ENCODE data around the gene IL4. TPM values are rescaled to one million over a fixed set of nuclear protein-coding genes. Genes with fewer than 3 reads are reported as not detected.

Gene IL4
- total and polyA plus RNA-seq, 2 experiments from 2014 or later: not detected

DNA sequence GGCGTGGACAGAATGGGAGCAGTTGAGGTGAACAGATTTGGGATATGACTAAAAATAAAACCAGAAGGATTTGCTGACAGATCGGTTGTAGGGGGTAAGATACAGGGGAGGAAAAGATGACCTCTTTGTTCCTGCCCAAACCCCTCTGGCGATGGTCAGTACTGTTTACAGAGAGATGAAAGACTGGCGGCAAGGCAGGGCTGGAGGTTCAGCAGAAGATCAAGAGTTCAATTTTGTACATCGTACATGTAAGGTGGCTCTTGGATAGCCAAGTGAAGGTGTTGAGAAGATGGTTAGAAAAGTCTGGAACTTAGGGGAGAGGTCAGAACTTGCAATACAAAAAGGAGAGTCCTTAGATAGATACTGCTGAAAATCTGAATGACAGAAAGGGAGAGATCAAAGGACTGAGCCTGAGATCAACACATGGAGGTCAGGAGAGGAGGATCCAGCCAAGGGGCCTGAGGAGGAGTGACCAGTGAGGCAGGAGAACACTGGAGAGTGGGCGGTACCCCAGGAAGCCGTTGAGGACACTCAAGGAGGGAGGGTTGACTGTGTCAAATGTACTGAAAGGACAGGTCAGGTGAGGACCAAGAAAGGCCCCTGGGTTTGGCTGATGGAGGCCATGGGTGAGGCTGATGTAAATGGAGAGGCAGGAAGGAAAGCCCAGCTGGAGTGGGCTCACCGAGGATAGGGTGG is 7.1 kb downstream of the IL4 start:
- no peaks in the 10 kb centered on the region for H3K36me3 Mint-ChIP-seq (ENCODE audit: low read depth)
- DNase-seq (ENCODE audit: low spot score) (no peak), ATAC-seq (no peak)
- Histone ChIP-seq H3K27ac (ENCODE audit: low read depth) (no peak overlapping the region), H3K4me1 (ENCODE audit: insufficient read depth) (no peaks in the 10 kb centered on the region), H2AFZ (no peak overlapping the region), H3K36me3 (ENCODE audit: insufficient read depth) (no peaks in the 10 kb centered on the region), H3K79me2 (replicated peaks; ENCODE audit: insufficient read depth) (no peaks in the 10 kb centered on the region), H3K9me2 (ENCODE audit: insufficient read depth) (no peaks in the 10 kb centered on the region), H3K4me2 (no peak overlapping the region), H3K4me3 (no peak overlapping the region), H3F3A (replicated peaks; ENCODE audit: low read depth) (no peaks in the 10 kb centered on the region), H4K20me1 (replicated peaks; ENCODE audit: insufficient read depth) (no peaks in the 10 kb centered on the region), H3K27me3 (ENCODE audit: insufficient read depth) (no peaks in the 10 kb centered on the region)
- peaks cover 6% of the 10 kb centered on the region for H3K4me1 Mint-ChIP-seq
- TF ChIP-seq ZNF331 (CRISPR knock-in tag; IDR thresholded peaks at IDR 0.05; ENCODE audit: low read depth): no peak
- TF ChIP-seq, protein P1, sequence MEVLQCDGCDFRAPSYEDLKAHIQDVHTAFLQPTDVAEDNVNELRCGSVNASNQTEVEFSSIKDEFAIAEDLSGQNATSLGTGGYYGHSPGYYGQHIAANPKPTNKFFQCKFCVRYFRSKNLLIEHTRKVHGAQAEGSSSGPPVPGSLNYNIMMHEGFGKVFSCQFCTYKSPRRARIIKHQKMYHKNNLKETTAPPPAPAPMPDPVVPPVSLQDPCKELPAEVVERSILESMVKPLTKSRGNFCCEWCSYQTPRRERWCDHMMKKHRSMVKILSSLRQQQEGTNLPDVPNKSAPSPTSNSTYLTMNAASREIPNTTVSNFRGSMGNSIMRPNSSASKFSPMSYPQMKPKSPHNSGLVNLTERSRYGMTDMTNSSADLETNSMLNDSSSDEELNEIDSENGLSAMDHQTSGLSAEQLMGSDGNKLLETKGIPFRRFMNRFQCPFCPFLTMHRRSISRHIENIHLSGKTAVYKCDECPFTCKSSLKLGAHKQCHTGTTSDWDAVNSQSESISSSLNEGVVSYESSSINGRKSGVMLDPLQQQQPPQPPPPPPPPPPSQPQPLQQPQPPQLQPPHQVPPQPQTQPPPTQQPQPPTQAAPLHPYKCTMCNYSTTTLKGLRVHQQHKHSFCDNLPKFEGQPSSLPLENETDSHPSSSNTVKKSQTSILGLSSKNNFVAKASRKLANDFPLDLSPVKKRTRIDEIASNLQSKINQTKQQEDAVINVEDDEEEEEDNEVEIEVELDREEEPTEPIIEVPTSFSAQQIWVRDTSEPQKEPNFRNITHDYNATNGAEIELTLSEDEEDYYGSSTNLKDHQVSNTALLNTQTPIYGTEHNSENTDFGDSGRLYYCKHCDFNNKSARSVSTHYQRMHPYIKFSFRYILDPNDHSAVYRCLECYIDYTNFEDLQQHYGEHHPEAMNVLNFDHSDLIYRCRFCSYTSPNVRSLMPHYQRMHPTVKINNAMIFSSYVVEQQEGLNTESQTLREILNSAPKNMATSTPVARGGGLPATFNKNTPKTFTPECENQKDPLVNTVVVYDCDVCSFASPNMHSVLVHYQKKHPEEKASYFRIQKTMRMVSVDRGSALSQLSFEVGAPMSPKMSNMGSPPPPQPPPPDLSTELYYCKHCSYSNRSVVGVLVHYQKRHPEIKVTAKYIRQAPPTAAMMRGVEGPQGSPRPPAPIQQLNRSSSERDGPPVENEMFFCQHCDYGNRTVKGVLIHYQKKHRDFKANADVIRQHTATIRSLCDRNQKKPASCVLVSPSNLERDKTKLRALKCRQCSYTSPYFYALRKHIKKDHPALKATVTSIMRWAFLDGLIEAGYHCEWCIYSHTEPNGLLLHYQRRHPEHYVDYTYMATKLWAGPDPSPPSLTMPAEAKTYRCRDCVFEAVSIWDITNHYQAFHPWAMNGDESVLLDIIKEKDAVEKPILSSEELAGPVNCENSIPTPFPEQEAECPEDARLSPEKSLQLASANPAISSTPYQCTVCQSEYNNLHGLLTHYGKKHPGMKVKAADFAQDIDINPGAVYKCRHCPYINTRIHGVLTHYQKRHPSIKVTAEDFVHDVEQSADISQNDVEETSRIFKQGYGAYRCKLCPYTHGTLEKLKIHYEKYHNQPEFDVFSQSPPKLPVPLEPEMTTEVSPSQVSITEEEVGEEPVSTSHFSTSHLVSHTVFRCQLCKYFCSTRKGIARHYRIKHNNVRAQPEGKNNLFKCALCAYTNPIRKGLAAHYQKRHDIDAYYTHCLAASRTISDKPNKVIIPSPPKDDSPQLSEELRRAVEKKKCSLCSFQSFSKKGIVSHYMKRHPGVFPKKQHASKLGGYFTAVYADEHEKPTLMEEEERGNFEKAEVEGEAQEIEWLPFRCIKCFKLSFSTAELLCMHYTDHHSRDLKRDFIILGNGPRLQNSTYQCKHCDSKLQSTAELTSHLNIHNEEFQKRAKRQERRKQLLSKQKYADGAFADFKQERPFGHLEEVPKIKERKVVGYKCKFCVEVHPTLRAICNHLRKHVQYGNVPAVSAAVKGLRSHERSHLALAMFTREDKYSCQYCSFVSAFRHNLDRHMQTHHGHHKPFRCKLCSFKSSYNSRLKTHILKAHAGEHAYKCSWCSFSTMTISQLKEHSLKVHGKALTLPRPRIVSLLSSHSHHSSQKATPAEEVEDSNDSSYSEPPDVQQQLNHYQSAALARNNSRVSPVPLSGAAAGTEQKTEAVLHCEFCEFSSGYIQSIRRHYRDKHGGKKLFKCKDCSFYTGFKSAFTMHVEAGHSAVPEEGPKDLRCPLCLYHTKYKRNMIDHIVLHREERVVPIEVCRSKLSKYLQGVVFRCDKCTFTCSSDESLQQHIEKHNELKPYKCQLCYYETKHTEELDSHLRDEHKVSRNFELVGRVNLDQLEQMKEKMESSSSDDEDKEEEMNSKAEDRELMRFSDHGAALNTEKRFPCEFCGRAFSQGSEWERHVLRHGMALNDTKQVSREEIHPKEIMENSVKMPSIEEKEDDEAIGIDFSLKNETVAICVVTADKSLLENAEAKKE (CRISPR knock-in tag; IDR thresholded peaks at IDR 0.05): no peak
- TF ChIP-seq, protein P2, sequence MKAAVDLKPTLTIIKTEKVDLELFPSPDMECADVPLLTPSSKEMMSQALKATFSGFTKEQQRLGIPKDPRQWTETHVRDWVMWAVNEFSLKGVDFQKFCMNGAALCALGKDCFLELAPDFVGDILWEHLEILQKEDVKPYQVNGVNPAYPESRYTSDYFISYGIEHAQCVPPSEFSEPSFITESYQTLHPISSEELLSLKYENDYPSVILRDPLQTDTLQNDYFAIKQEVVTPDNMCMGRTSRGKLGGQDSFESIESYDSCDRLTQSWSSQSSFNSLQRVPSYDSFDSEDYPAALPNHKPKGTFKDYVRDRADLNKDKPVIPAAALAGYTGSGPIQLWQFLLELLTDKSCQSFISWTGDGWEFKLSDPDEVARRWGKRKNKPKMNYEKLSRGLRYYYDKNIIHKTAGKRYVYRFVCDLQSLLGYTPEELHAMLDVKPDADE (IDR thresholded peaks at IDR 0.05): no peak
- no peak for TF ChIP-seq POLR2AphosphoS5 (IDR thresholded peaks at IDR 0.05; ENCODE audit: low read depth)
- TF ChIP-seq EZH2 (IDR thresholded peaks at IDR 0.05; ENCODE audit: low read depth, unreplicated experiment): no peak
- no peak for TF ChIP-seq NANOG (IDR thresholded peaks at IDR 0.05; ENCODE audit: borderline replicate concordance)
- no peak for TF ChIP-seq CREB1 (CRISPR knock-in tag; IDR thresholded peaks at IDR 0.05; ENCODE audit: low read depth)
- TF ChIP-seq JUNB (IDR thresholded peaks at IDR 0.05; ENCODE audit: unreplicated experiment): no peak
- no peak for TF ChIP-seq REST (IDR thresholded peaks at IDR 0.05; ENCODE audit: unreplicated experiment)
- TF ChIP-seq ZNF114 (CRISPR knock-in tag; IDR thresholded peaks at IDR 0.05): no peak
- no peak for TF ChIP-seq STAT1 (IDR thresholded peaks at IDR 0.05; ENCODE audit: unreplicated experiment)
- no peak for TF ChIP-seq EZH2phosphoT487 (IDR thresholded peaks at IDR 0.05; ENCODE audit: unreplicated experiment)
- TF ChIP-seq, protein P3, sequence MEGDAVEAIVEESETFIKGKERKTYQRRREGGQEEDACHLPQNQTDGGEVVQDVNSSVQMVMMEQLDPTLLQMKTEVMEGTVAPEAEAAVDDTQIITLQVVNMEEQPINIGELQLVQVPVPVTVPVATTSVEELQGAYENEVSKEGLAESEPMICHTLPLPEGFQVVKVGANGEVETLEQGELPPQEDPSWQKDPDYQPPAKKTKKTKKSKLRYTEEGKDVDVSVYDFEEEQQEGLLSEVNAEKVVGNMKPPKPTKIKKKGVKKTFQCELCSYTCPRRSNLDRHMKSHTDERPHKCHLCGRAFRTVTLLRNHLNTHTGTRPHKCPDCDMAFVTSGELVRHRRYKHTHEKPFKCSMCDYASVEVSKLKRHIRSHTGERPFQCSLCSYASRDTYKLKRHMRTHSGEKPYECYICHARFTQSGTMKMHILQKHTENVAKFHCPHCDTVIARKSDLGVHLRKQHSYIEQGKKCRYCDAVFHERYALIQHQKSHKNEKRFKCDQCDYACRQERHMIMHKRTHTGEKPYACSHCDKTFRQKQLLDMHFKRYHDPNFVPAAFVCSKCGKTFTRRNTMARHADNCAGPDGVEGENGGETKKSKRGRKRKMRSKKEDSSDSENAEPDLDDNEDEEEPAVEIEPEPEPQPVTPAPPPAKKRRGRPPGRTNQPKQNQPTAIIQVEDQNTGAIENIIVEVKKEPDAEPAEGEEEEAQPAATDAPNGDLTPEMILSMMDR (conservative IDR thresholded peaks at IDR 0.05; ENCODE audit: low read depth in 2 of 2): no peak
- no peaks in the 10 kb centered on the region for H3K27me3 Mint-ChIP-seq (ENCODE audit: insufficient read depth, low read depth, poor library complexity)
- no peak overlapping the region for H3K4me3 Mint-ChIP-seq
- 0 out of 2 replicates have a peak overlapping the region, but pooled peaks have one; percentile 37 for H3K27ac Mint-ChIP-seq
- H3K9me3 Mint-ChIP-seq: no peaks in the 10 kb centered on the region
